Measurements from ENCODE around the gene CD82. TPM values are rescaled to one million over a fixed set of nuclear protein-coding genes. Genes with fewer than 3 reads are reported as not detected.

The CD82 gene
- total RNA-seq, 1 experiment from 2014 or later, result 4.5 TPM

GRCh38 chr11:44529895-44530412 lies 35.5 kb upstream of the CD82 start:
- Histone ChIP-seq H3K23ac (ENCODE audit: insufficient read length, low read depth, low read length) (no peak overlapping the region), H3K4me1 (ENCODE audit: insufficient read depth, low read length) (no peaks in the 10 kb centered on the region), H2BK5ac (ENCODE audit: insufficient read length, low read length) (no peak overlapping the region), H3K23me2 (ENCODE audit: insufficient read length, low read depth, low read length, poor library complexity, severe bottlenecking) (no peaks in the 10 kb centered on the region), H4K8ac (replicated peaks; ENCODE audit: insufficient read length, low read depth, low read length) (no peak overlapping the region), H3K27ac (ENCODE audit: insufficient read length, low read depth, low read length) (no peak overlapping the region), H3K9ac (ENCODE audit: extremely low read depth, insufficient read length, low read length) (no peak overlapping the region), H2AFZ (ENCODE audit: low read length) (no peak overlapping the region), H4K20me1 (ENCODE audit: control insufficient read depth, insufficient read depth, insufficient read length) (no peaks in the 10 kb centered on the region), H3K56ac (ENCODE audit: insufficient read length, low read depth, low read length) (no peak overlapping the region), H2BK12ac (ENCODE audit: insufficient read length, low read depth, low read length) (no peak overlapping the region), H3K27me3 (ENCODE audit: insufficient read depth, low read length) (no peaks in the 10 kb centered on the region), H3K79me2 (ENCODE audit: insufficient read depth, low read length) (no peaks in the 10 kb centered on the region), H3K18ac (ENCODE audit: insufficient read length, low read depth, low read length) (no peak overlapping the region), H2AK5ac (ENCODE audit: insufficient read length, low read length) (no peak overlapping the region), H2BK20ac (ENCODE audit: low read depth, low read length, poor library complexity, severe bottlenecking) (no peak overlapping the region), H3K4me2 (ENCODE audit: insufficient read depth, insufficient read length, low read length) (no peak overlapping the region), H3K14ac (ENCODE audit: insufficient read depth, low read length) (no peak overlapping the region), H2BK15ac (ENCODE audit: low read depth, low read length) (no peak overlapping the region), H4K91ac (ENCODE audit: insufficient read length, low read depth, low read length) (no peak overlapping the region), H3K4ac (ENCODE audit: low read depth, low read length) (no peak overlapping the region), H2BK120ac (ENCODE audit: low read depth, low read length, poor library complexity, severe bottlenecking) (no peak overlapping the region), H3K9me3 (ENCODE audit: control insufficient read depth, low read depth, low read length) (no peaks in the 10 kb centered on the region), H3T11ph (ENCODE audit: low read length) (no peak overlapping the region), H3K79me1 (ENCODE audit: insufficient read depth, low read depth, low read length, poor library complexity, severe bottlenecking) (no peaks in the 10 kb centered on the region), H4K5ac (ENCODE audit: insufficient read length, low read depth, low read length) (no peak overlapping the region)
- no peaks in the 10 kb centered on the region; a peak in 1 of 5 replicates for H3K9me3 Mint-ChIP-seq
- WGBS (ENCODE audit: extremely low coverage, insufficient read length, low lambda C conversion rate), result no CpG with 5 or more reads among the region's 7 CpGs
- no peak overlapping the region for H3K27ac Mint-ChIP-seq
- H3K4me1 Mint-ChIP-seq, result peaks cover 9 to 44% of the 10 kb centered on the region in 2 experiments
- TF ChIP-seq, protein P1, sequence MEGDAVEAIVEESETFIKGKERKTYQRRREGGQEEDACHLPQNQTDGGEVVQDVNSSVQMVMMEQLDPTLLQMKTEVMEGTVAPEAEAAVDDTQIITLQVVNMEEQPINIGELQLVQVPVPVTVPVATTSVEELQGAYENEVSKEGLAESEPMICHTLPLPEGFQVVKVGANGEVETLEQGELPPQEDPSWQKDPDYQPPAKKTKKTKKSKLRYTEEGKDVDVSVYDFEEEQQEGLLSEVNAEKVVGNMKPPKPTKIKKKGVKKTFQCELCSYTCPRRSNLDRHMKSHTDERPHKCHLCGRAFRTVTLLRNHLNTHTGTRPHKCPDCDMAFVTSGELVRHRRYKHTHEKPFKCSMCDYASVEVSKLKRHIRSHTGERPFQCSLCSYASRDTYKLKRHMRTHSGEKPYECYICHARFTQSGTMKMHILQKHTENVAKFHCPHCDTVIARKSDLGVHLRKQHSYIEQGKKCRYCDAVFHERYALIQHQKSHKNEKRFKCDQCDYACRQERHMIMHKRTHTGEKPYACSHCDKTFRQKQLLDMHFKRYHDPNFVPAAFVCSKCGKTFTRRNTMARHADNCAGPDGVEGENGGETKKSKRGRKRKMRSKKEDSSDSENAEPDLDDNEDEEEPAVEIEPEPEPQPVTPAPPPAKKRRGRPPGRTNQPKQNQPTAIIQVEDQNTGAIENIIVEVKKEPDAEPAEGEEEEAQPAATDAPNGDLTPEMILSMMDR (conservative IDR thresholded peaks at IDR 0.05), result no peak
- H3K36me3 Mint-ChIP-seq (ENCODE audit: insufficient read depth in 1 of 3, low read depth in 3 of 3), result no peaks in the 10 kb centered on the region
- no peak for DNase-seq
- H3K4me3 Mint-ChIP-seq, result no peak overlapping the region
- peaks cover 8% of the 10 kb centered on the region for H3K27me3 Mint-ChIP-seq (ENCODE audit: low read depth)
